ENCODE data around the gene ABCC1. TPM values are rescaled to one million over a fixed set of nuclear protein-coding genes. Genes with fewer than 3 reads are reported as not detected.

Gene ABCC1
- polyA plus RNA-seq, 1 donor (not counting 4 experiments of a cell fraction or from before 2014, with no cell fraction given) = 19.4 TPM

DNA sequence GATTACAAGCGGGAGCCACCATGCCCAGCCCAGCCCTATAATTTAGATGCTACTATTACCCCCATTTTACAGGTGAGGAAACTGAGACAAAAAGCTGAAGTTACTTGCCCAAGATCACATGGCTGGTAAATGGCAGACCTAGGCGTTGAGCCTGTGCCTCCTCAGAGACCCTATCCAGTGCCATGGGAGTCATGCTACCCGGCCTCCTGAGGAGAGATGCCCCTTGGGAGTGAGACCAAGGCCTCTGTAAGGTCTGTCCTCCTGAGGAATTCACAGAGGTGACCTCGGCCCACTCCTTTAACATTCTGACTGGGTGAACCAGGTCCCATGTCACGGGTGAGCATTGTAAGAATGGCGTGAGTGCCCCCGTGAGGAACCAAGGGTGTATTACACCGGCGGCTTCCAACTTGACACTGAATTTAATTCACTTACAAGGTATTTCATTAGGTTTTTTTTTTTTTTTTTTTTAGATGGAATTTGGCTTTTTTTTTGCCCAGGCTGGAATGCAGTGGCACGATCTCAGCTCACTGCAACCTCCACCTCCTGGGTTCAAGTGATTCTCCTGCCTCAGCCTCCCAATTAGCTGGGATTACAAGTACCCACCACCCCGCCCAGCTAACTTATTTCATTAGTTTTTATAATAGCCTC, 178.2 kb downstream of the ABCC1 start:
- Histone ChIP-seq H3K79me2 (ENCODE audit: control insufficient read depth, insufficient read depth, low read length) (no peaks in the 10 kb centered on the region), H2AFZ (ENCODE audit: control insufficient read depth, low read length) (no peak overlapping the region), H3K36me3 (ENCODE audit: control insufficient read depth in 2 of 2, extremely low read depth in 1 of 2, insufficient read depth in 2 of 2, low read length in 2 of 2) (peaks cover 31% of the 10 kb centered on the region in 2 experiments), H4K20me1 (ENCODE audit: control insufficient read depth, extremely low read depth, insufficient read depth, low read length) (no peaks in the 10 kb centered on the region), H3K9me1 (ENCODE audit: control insufficient read depth, extremely low read depth, insufficient read depth, low read length) (no peaks in the 10 kb centered on the region), H3K4me3 (ENCODE audit: control insufficient read depth in 2 of 3, extremely low read depth in 1 of 3, insufficient read depth in 2 of 3, low read depth in 1 of 3, low read length in 3 of 3) (no peak overlapping the region), H3K4me2 (ENCODE audit: control insufficient read depth, extremely low read depth, insufficient read depth, low read depth, low read length) (no peak overlapping the region), H3K9ac (ENCODE audit: control insufficient read depth, extremely low read depth, insufficient read depth, low read length) (no peak overlapping the region), H3K27me3 (ENCODE audit: control insufficient read depth, extremely low read depth, insufficient read depth, low read length) (no peaks in the 10 kb centered on the region), H3K4me1 (ENCODE audit: control insufficient read depth, extremely low read depth, insufficient read depth, low read length) (no peaks in the 10 kb centered on the region), H3K27ac (ENCODE audit: control insufficient read depth, insufficient read depth, low read length) (no peak overlapping the region), H3K9me3 (ENCODE audit: control insufficient read depth, low read depth, low read length) (peaks cover 5% of the 10 kb centered on the region)
- no peak for TF ChIP-seq EZH2 (IDR thresholded peaks at IDR 0.05; ENCODE audit: low read length)
- TF ChIP-seq, protein P1, sequence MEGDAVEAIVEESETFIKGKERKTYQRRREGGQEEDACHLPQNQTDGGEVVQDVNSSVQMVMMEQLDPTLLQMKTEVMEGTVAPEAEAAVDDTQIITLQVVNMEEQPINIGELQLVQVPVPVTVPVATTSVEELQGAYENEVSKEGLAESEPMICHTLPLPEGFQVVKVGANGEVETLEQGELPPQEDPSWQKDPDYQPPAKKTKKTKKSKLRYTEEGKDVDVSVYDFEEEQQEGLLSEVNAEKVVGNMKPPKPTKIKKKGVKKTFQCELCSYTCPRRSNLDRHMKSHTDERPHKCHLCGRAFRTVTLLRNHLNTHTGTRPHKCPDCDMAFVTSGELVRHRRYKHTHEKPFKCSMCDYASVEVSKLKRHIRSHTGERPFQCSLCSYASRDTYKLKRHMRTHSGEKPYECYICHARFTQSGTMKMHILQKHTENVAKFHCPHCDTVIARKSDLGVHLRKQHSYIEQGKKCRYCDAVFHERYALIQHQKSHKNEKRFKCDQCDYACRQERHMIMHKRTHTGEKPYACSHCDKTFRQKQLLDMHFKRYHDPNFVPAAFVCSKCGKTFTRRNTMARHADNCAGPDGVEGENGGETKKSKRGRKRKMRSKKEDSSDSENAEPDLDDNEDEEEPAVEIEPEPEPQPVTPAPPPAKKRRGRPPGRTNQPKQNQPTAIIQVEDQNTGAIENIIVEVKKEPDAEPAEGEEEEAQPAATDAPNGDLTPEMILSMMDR (optimal IDR thresholded peaks at IDR 0.05 in 1 of 3, IDR thresholded peaks at IDR 0.05 in 1 of 3, conservative IDR thresholded peaks at IDR 0.05 in 1 of 3; ENCODE audit: extremely low read depth in 1 of 3, insufficient read depth in 2 of 3, low read length in 3 of 3) = peak; percentile 69 to 81 (median 81)
- FAIRE-seq = peak; percentile 36
- dilution Hi-C loops (cut with MboI; ENCODE audit: extremely low pct_ligation_motif_present, low sequenced_read_pairs) = no loop called here
- DNase-seq (ENCODE audit: low read depth, low spot score) = no peak

DNA sequence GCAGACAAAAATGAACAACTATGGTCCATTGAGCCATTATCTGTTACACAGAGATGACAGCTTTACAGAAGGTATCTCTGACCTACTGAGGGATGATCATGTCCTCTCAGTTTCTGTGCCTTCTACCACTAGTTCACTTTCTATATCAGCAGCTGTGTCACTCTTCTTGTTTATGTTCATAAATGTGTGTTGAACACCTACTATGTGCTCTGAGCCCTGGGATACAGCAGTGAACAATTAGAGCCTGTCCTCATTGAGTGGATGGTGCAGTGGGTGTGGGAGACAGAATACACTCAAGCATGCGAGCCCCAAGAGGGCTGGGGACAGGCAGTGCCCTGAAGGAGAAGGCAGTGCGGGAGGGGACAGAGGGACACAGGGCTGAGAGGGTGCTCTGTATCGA, 181.8 kb downstream of the ABCC1 start:
- Histone ChIP-seq H2AFZ (ENCODE audit: control insufficient read depth, low read length) (no peak overlapping the region), H3K9ac (ENCODE audit: control insufficient read depth, extremely low read depth, insufficient read depth, low read length) (no peak overlapping the region), H3K4me1 (ENCODE audit: control insufficient read depth, extremely low read depth, insufficient read depth, low read length) (no peaks in the 10 kb centered on the region), H3K9me1 (ENCODE audit: control insufficient read depth, extremely low read depth, insufficient read depth, low read length) (no peaks in the 10 kb centered on the region), H3K36me3 (ENCODE audit: control insufficient read depth in 2 of 2, extremely low read depth in 1 of 2, insufficient read depth in 2 of 2, low read length in 2 of 2) (peaks cover 23 to 29% of the 10 kb centered on the region in 2 experiments), H3K4me2 (ENCODE audit: control insufficient read depth, extremely low read depth, insufficient read depth, low read depth, low read length) (no peak overlapping the region), H3K9me3 (ENCODE audit: control insufficient read depth, low read depth, low read length) (no peaks in the 10 kb centered on the region), H3K4me3 (ENCODE audit: control insufficient read depth in 2 of 3, extremely low read depth in 1 of 3, insufficient read depth in 2 of 3, low read depth in 1 of 3, low read length in 3 of 3) (no peak overlapping the region), H3K79me2 (ENCODE audit: control insufficient read depth, insufficient read depth, low read length) (no peaks in the 10 kb centered on the region), H4K20me1 (ENCODE audit: control insufficient read depth, extremely low read depth, insufficient read depth, low read length) (no peaks in the 10 kb centered on the region), H3K27ac (ENCODE audit: control insufficient read depth, insufficient read depth, low read length) (no peak overlapping the region), H3K27me3 (ENCODE audit: control insufficient read depth, extremely low read depth, insufficient read depth, low read length) (no peaks in the 10 kb centered on the region)
- FAIRE-seq (no peak), DNase-seq (ENCODE audit: low read depth, low spot score) (no peak)
- dilution Hi-C loops (cut with MboI; ENCODE audit: extremely low pct_ligation_motif_present, low sequenced_read_pairs) = no loop called here
- TF ChIP-seq, protein P1 (optimal IDR thresholded peaks at IDR 0.05 in 1 of 3, IDR thresholded peaks at IDR 0.05 in 1 of 3, conservative IDR thresholded peaks at IDR 0.05 in 1 of 3; ENCODE audit: extremely low read depth in 1 of 3, insufficient read depth in 2 of 3, low read length in 3 of 3) = no peak
- TF ChIP-seq EZH2 (IDR thresholded peaks at IDR 0.05; ENCODE audit: low read length) = no peak
